GM12878 (cell line): Measurements from ENCODE around the gene AP3D1. TPM values are rescaled to one million over a fixed set of nuclear protein-coding genes. Genes with fewer than 3 reads are reported as not detected.

Experiments
- ATF7 ChIP-seq: fragments of 450-650 bp; IDR thresholded peaks from 2 replicates; pipeline ENCODE4 v1.6.1; 2016; ENCODE audit warnings: low read depth, mild to moderate bottlenecking
- IKZF1 ChIP-seq: fragments of 450-650 bp; conservative IDR thresholded peaks from 2 replicates; pipeline ENCODE4 v1.6.1; 2017; ENCODE audit warnings: antibody characterized with exemption, mild to moderate bottlenecking
- IKZF2 ChIP-seq, 2 experiments: fragments of 450-650 bp; IDR thresholded peaks; 2 replicates each; pipeline ENCODE4 v1.6.1; 2017; ENCODE audit warnings: mild to moderate bottlenecking in 2 of 2, moderate library complexity in 2 of 2
- PML ChIP-seq: IDR thresholded peaks from 2 replicates; pipeline ENCODE4 v1.6.1; 2012; ENCODE audit warnings: low read length, inconsistent platforms
- POLR2AphosphoS5 ChIP-seq: IDR thresholded peaks from 2 replicates; pipeline ENCODE4 v1.6.1; 2011; ENCODE audit warnings: mild to moderate bottlenecking, low read length, inconsistent platforms
- SP1 ChIP-seq: IDR thresholded peaks from one replicate; pipeline ENCODE4 v1.6.1; 2011; ENCODE audit warnings: low read depth, low read length
- SREBF1 ChIP-seq: IDR thresholded peaks from 2 replicates; pipeline ENCODE4 v1.6.1; 2012; ENCODE audit warnings: mild to moderate bottlenecking, low read length
- SUZ12 ChIP-seq: fragments of 200-600 bp; sonication (generic); IDR thresholded peaks from one replicate; pipeline ENCODE4 v1.6.1; 2018; ENCODE audit warnings: antibody characterized with exemption, mild to moderate bottlenecking; ENCODE audit not compliant: unreplicated experiment
- TAF1 ChIP-seq: IDR thresholded peaks from 2 replicates; pipeline ENCODE4 v1.6.1; 2011; ENCODE audit warnings: mild to moderate bottlenecking, low read depth, low read length, borderline replicate concordance
- WRNIP1 ChIP-seq: IDR thresholded peaks from 2 replicates; pipeline ENCODE4 v1.6.1; 2011; ENCODE audit warnings: low read depth, low read length, improper control_type of control experiment, borderline replicate concordance
- YBX1 ChIP-seq: fragments of 450-650 bp; IDR thresholded peaks from 2 replicates; pipeline ENCODE4 v1.6.1; 2016; ENCODE audit warnings: antibody characterized with exemption
- polyA plus RNA-seq, 11 experiments: library from polyadenylated mRNA; depleted of rRNA in 4 of 11; unstranded in 6 of 11; stranded (reverse) in 5 of 11; fragments of >200 nt; fragmentation: Nextera tagmentation in 4 of 11; fragmentation: Illumina TruSeq in 1 of 11; extraction: Ambion mirVana in 4 of 11; extraction: Trizol in 1 of 11; gene quantifications; 1 replicate in 1 of 11; 2 replicates in 10 of 11; pipeline versions ENCODE4 v1.2.1 to v1.2.3, GENCODE V29; 2011 to 2016; ENCODE audit warnings: inconsistent platforms in 2 of 11, missing spikeins in 2 of 11, low read depth in 1 of 11
- total RNA-seq, 4 experiments: library from RNA; depleted of rRNA in 3 of 4; stranded (reverse); fragments of >200 nt in 3 of 4; fragmentation: Illumina TruSeq in 1 of 4; extraction: Trizol in 1 of 4; gene quantifications; 2 replicates each; pipeline versions ENCODE4 v1.2.1 to v1.2.3, GENCODE V29; 2013 to 2021
- TF ChIP-seq, protein P1 (sequence below): IDR thresholded peaks from 2 replicates; pipeline ENCODE4 v1.6.1; 2012; ENCODE audit warnings: improper control_type of control experiment, low read depth, low read length; ENCODE audit not compliant: insufficient replicate concordance
- TF ChIP-seq, protein P2 (sequence below): fragments of 450-650 bp; IDR thresholded peaks from 2 replicates; pipeline ENCODE4 v1.6.1; 2018; ENCODE audit warnings: mild to moderate bottlenecking, low read depth, moderate library complexity; ENCODE audit not compliant: partially characterized antibody
- TF ChIP-seq, protein P3 (sequence below): IDR thresholded peaks from 2 replicates; pipeline ENCODE4 v1.6.1; 2011; ENCODE audit warnings: low read depth, low read length, improper control_type of control experiment, borderline replicate concordance
- TF ChIP-seq, protein P4 (sequence below): fragments of 450-650 bp; IDR thresholded peaks from 2 replicates; pipeline ENCODE4 v1.6.1; 2017; ENCODE audit warnings: low read depth, mild to moderate bottlenecking, moderate library complexity
- TF ChIP-seq, protein P5 (sequence below), 3 experiments: IDR thresholded peaks in 2 of 3; conservative IDR thresholded peaks in 1 of 3; 2 replicates each; pipeline ENCODE4 v1.5.1; 2011; ENCODE audit warnings: low read depth in 3 of 3, low read length in 3 of 3, mild to moderate bottlenecking in 3 of 3, control low read depth in 2 of 3, moderate library complexity in 2 of 3, inconsistent platforms in 1 of 3, mixed read lengths in 1 of 3; ENCODE audit not compliant: control insufficient read depth in 2 of 3, insufficient read depth in 1 of 3; ENCODE audit errors: extremely low read depth in 1 of 3

Gene AP3D1
- total and polyA plus RNA-seq, 10 of the 15 experiments (the other 5 are each of a cell fraction or from before 2014, with no cell fraction given) = 1.5 to 108 (median 59.1) TPM

DNA sequence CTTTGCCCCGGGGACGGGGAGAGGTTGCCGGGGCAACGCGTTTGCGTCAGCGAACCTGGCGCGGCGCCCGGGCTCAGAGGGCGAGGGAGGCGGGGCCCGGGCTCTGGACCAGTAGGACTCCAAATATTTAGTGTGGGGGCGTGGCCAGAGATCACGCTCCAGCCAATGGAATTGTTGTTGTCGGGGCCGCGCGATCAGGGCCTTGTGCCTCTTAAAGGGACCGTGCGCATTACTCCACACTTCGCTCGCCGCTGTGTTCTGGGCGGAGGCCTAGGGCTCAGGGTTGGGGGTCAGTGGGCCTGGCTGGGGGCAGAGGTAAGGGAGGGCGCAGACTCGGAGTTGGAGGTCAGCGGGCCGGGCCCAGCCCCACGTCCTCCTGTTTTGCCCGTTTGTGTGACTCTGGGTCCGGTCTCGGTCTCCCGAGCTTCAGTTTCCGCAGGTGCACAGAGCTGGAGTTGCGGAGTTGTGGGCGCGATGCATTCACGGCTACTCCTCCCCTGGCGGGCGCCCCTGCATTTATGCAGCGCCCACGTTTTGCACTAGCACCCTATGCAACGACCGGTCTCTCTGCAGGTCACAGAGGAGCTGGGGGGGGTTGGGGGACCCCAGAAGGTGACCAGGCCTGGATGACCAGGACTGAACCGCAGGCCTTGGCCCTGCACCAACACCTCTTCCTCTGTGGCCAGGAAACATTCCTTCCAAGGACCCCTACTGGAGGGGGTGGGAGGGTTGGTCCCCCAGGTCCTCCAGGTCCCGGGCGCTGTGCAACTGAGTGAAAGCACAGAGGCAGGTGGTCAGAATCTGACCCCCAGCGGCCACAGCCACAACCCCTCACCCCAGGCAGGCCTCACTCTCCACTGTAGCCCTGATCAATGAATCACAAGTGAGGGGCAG is 89.6 kb downstream of the AP3D1 start (continued):
- TF ChIP-seq ATF7 = no peak
- no peak; a peak in 1 of 4 replicates for TF ChIP-seq IKZF2 (IDR thresholded peaks at IDR 0.05)
- TF ChIP-seq, protein P1, sequence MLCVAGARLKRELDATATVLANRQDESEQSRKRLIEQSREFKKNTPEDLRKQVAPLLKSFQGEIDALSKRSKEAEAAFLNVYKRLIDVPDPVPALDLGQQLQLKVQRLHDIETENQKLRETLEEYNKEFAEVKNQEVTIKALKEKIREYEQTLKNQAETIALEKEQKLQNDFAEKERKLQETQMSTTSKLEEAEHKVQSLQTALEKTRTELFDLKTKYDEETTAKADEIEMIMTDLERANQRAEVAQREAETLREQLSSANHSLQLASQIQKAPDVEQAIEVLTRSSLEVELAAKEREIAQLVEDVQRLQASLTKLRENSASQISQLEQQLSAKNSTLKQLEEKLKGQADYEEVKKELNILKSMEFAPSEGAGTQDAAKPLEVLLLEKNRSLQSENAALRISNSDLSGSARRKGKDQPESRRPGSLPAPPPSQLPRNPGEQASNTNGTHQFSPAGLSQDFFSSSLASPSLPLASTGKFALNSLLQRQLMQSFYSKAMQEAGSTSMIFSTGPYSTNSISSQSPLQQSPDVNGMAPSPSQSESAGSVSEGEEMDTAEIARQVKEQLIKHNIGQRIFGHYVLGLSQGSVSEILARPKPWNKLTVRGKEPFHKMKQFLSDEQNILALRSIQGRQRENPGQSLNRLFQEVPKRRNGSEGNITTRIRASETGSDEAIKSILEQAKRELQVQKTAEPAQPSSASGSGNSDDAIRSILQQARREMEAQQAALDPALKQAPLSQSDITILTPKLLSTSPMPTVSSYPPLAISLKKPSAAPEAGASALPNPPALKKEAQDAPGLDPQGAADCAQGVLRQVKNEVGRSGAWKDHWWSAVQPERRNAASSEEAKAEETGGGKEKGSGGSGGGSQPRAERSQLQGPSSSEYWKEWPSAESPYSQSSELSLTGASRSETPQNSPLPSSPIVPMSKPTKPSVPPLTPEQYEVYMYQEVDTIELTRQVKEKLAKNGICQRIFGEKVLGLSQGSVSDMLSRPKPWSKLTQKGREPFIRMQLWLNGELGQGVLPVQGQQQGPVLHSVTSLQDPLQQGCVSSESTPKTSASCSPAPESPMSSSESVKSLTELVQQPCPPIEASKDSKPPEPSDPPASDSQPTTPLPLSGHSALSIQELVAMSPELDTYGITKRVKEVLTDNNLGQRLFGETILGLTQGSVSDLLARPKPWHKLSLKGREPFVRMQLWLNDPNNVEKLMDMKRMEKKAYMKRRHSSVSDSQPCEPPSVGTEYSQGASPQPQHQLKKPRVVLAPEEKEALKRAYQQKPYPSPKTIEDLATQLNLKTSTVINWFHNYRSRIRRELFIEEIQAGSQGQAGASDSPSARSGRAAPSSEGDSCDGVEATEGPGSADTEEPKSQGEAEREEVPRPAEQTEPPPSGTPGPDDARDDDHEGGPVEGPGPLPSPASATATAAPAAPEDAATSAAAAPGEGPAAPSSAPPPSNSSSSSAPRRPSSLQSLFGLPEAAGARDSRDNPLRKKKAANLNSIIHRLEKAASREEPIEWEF = no peak
- no peak for TF ChIP-seq SREBF1
- TF ChIP-seq YBX1 = no peak
- TF ChIP-seq, protein P2, sequence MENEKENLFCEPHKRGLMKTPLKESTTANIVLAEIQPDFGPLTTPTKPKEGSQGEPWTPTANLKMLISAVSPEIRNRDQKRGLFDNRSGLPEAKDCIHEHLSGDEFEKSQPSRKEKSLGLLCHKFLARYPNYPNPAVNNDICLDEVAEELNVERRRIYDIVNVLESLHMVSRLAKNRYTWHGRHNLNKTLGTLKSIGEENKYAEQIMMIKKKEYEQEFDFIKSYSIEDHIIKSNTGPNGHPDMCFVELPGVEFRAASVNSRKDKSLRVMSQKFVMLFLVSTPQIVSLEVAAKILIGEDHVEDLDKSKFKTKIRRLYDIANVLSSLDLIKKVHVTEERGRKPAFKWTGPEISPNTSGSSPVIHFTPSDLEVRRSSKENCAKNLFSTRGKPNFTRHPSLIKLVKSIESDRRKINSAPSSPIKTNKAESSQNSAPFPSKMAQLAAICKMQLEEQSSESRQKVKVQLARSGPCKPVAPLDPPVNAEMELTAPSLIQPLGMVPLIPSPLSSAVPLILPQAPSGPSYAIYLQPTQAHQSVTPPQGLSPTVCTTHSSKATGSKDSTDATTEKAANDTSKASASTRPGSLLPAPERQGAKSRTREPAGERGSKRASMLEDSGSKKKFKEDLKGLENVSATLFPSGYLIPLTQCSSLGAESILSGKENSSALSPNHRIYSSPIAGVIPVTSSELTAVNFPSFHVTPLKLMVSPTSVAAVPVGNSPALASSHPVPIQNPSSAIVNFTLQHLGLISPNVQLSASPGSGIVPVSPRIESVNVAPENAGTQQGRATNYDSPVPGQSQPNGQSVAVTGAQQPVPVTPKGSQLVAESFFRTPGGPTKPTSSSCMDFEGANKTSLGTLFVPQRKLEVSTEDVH = no peak
- no peak; the same call in 1 of the 2 replicates for TF ChIP-seq TAF1
- no peak for TF ChIP-seq WRNIP1
- TF ChIP-seq, protein P3, sequence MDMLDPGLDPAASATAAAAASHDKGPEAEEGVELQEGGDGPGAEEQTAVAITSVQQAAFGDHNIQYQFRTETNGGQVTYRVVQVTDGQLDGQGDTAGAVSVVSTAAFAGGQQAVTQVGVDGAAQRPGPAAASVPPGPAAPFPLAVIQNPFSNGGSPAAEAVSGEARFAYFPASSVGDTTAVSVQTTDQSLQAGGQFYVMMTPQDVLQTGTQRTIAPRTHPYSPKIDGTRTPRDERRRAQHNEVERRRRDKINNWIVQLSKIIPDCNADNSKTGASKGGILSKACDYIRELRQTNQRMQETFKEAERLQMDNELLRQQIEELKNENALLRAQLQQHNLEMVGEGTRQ = no peak
- TF ChIP-seq POLR2AphosphoS5 = peak; percentile 66; the same call in 1 of the 2 replicates
- TF ChIP-seq, protein P4, sequence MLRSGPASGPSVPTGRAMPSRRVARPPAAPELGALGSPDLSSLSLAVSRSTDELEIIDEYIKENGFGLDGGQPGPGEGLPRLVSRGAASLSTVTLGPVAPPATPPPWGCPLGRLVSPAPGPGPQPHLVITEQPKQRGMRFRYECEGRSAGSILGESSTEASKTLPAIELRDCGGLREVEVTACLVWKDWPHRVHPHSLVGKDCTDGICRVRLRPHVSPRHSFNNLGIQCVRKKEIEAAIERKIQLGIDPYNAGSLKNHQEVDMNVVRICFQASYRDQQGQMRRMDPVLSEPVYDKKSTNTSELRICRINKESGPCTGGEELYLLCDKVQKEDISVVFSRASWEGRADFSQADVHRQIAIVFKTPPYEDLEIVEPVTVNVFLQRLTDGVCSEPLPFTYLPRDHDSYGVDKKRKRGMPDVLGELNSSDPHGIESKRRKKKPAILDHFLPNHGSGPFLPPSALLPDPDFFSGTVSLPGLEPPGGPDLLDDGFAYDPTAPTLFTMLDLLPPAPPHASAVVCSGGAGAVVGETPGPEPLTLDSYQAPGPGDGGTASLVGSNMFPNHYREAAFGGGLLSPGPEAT = peak; percentile 89
- no peak for TF ChIP-seq SUZ12
- TF ChIP-seq, protein P5, sequence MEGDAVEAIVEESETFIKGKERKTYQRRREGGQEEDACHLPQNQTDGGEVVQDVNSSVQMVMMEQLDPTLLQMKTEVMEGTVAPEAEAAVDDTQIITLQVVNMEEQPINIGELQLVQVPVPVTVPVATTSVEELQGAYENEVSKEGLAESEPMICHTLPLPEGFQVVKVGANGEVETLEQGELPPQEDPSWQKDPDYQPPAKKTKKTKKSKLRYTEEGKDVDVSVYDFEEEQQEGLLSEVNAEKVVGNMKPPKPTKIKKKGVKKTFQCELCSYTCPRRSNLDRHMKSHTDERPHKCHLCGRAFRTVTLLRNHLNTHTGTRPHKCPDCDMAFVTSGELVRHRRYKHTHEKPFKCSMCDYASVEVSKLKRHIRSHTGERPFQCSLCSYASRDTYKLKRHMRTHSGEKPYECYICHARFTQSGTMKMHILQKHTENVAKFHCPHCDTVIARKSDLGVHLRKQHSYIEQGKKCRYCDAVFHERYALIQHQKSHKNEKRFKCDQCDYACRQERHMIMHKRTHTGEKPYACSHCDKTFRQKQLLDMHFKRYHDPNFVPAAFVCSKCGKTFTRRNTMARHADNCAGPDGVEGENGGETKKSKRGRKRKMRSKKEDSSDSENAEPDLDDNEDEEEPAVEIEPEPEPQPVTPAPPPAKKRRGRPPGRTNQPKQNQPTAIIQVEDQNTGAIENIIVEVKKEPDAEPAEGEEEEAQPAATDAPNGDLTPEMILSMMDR (IDR thresholded peaks at IDR 0.05 in 2 of 3, conservative IDR thresholded peaks at IDR 0.05 in 1 of 3; ENCODE audit: control insufficient read depth in 2 of 3, extremely low read depth in 1 of 3, insufficient read depth in 1 of 3, low read depth in 3 of 3, low read length in 3 of 3) = peak in 2 of 3 experiments; percentile 20 to 51; a peak in 4 of 6 replicates
- TF ChIP-seq SP1 = peak; percentile 83
- no peak; the same call in 1 of the 2 replicates for TF ChIP-seq IKZF1
- no peak for TF ChIP-seq PML
